IMR-90 (cell line): ENCODE measurements around the gene TFAP2B. TPM values are rescaled to one million over a fixed set of nuclear protein-coding genes. Genes with fewer than 3 reads are reported as not detected.

ENCODE experiments used
- ATAC-seq: fragments of 200-7000 bp; cut with Tn5 transposase; 2 replicates; pipeline ENCODE4 v1.9.1; 2020; ENCODE audit warnings: low read depth, mild to moderate bottlenecking, moderate library complexity
- BruUV-seq: library from RNA; stranded (reverse); fragments of 400-500 nt; replicated peaks from 2 replicates; lab custom pipeline; 2021; lab: Mats Ljungman, UMichigan
- CTCF ChIA-PET: fragments of 300-600 bp; formaldehyde crosslinking; extraction: SDS; loops from one replicate; lab custom pipeline; 2021; ENCODE audit warnings: antibody characterized with exemption; lab: Yijun Ruan, JAX
- POLR2A ChIA-PET: fragments of 300-600 bp; sonication (Branson Sonifier 250); formaldehyde crosslinking; loops from one replicate; lab custom pipeline; 2022; ENCODE audit warnings: antibody characterized with exemption; ENCODE audit not compliant: unreplicated experiment; lab: Charles Lee
- DNase-seq: peaks from one replicate; pipeline ENCODE4 v3.0.0; 2013
- H2AFZ ChIP-seq: replicated peaks from 2 replicates; pipeline ENCODE3; 2013; ENCODE audit warnings: low read length, mild to moderate bottlenecking; ENCODE audit not compliant: poor library complexity
- H2AK5ac ChIP-seq: 2 replicates; pipeline ENCODE4 v1.6.1; 2013; ENCODE audit warnings: low read depth, low read length, inconsistent platforms
- H2AK9ac ChIP-seq: replicated peaks from 2 replicates; pipeline ENCODE3; 2013; ENCODE audit warnings: mild to moderate bottlenecking, low read depth, low read length, moderate library complexity; ENCODE audit not compliant: poor library complexity
- H2BK120ac ChIP-seq: 2 replicates; pipeline ENCODE4 v1.6.1; 2013; ENCODE audit warnings: low read depth, low read length, inconsistent platforms
- H2BK15ac ChIP-seq: 3 replicates; pipeline ENCODE4 v1.6.1; 2013; ENCODE audit warnings: low read depth, low read length, inconsistent platforms
- H2BK20ac ChIP-seq: 2 replicates; pipeline ENCODE4 v1.6.1; 2013; ENCODE audit warnings: low read depth, mild to moderate bottlenecking, inconsistent platforms, low read length, moderate library complexity
- H2BK5ac ChIP-seq: 2 replicates; pipeline ENCODE4 v1.6.1; 2013; ENCODE audit warnings: mild to moderate bottlenecking, low read depth, low read length, inconsistent platforms; ENCODE audit not compliant: poor library complexity, severe bottlenecking
- H3K14ac ChIP-seq: replicated peaks from 2 replicates; pipeline ENCODE4 v1.6.1; 2013; ENCODE audit warnings: low read depth, low read length, inconsistent platforms
- H3K18ac ChIP-seq: 2 replicates; pipeline ENCODE4 v1.6.1; 2013; ENCODE audit warnings: low read depth, low read length, control low read depth
- H3K23ac ChIP-seq: 2 replicates; pipeline ENCODE4 v1.6.1; 2013; ENCODE audit warnings: low read depth, low read length, inconsistent platforms
- H3K27ac ChIP-seq: 2 replicates; pipeline ENCODE4 v1.5.1; 2013; ENCODE audit warnings: mild to moderate bottlenecking, control low read depth, low read length; ENCODE audit not compliant: insufficient read depth
- H3K27me3 ChIP-seq: 2 replicates; pipeline ENCODE4 v1.6.1; 2013; ENCODE audit warnings: low read length; ENCODE audit not compliant: control insufficient read depth, insufficient read depth
- H3K36me3 ChIP-seq: 2 replicates; pipeline ENCODE4 v1.6.1; 2013; ENCODE audit warnings: low read length, mixed read lengths; ENCODE audit not compliant: control insufficient read depth, insufficient read depth
- H3K4ac ChIP-seq: 2 replicates; pipeline ENCODE4 v1.6.1; 2013; ENCODE audit warnings: low read depth, low read length, inconsistent platforms
- H3K4me1 ChIP-seq: 2 replicates; pipeline ENCODE4 v1.6.1; 2013; ENCODE audit warnings: low read length, mixed read lengths; ENCODE audit not compliant: control insufficient read depth, insufficient read depth
- H3K4me2 ChIP-seq: 2 replicates; pipeline ENCODE4 v1.6.1; 2013; ENCODE audit warnings: low read depth, mild to moderate bottlenecking, control low read depth, low read length, moderate library complexity
- H3K4me3 ChIP-seq: 2 replicates; pipeline ENCODE4 v1.5.1; 2013; ENCODE audit warnings: low read depth, mild to moderate bottlenecking, control low read depth, low read length, moderate library complexity; ENCODE audit not compliant: insufficient read depth
- H3K56ac ChIP-seq: 2 replicates; pipeline ENCODE4 v1.6.1; 2013; ENCODE audit warnings: low read length, inconsistent platforms; ENCODE audit not compliant: insufficient read depth; ENCODE audit errors: extremely low read depth
- H3K79me1 ChIP-seq, 2 experiments: 2 replicates each; pipeline ENCODE4 v1.6.1; 2013; ENCODE audit warnings: low read length in 2 of 2, inconsistent platforms in 1 of 2, low read depth in 1 of 2
- H3K9ac ChIP-seq: 2 replicates; pipeline ENCODE4 v1.6.1; 2013; ENCODE audit warnings: low read depth, low read length, control low read depth
- H3K9me1 ChIP-seq: 2 replicates; pipeline ENCODE4 v1.6.1; 2013; ENCODE audit warnings: low read length, inconsistent platforms; ENCODE audit not compliant: insufficient read depth
- H3K9me3 ChIP-seq: 2 replicates; pipeline ENCODE4 v1.6.1; 2013; ENCODE audit warnings: low read length; ENCODE audit not compliant: control insufficient read depth, insufficient read depth
- H4K20me1 ChIP-seq: 2 replicates; pipeline ENCODE4 v1.6.1; 2013; ENCODE audit warnings: low read length, inconsistent platforms; ENCODE audit not compliant: insufficient read depth
- H4K5ac ChIP-seq: 2 replicates; pipeline ENCODE4 v1.6.1; 2013; ENCODE audit warnings: mild to moderate bottlenecking, low read depth, low read length, control low read depth
- H4K8ac ChIP-seq, 2 experiments: 2 replicates each; pipeline ENCODE4 v1.6.1; 2013; ENCODE audit warnings: low read depth in 2 of 2, low read length in 2 of 2, control low read depth in 1 of 2, inconsistent platforms in 1 of 2
- H4K91ac ChIP-seq: 2 replicates; pipeline ENCODE4 v1.6.1; 2013; ENCODE audit warnings: low read depth, low read length, inconsistent platforms; ENCODE audit not compliant: insufficient read depth
- WGBS, 2 experiments: methylation state at CpG; one replicate each; pipeline versions ENCODE4 v1.1.5 to v1.1.7; 2013; ENCODE audit warnings: missing lambda C conversion rate in 2 of 2; ENCODE audit not compliant: insufficient read length in 1 of 2; ENCODE audit errors: extremely low coverage in 2 of 2; 5-methylcytosine and 5-hydroxymethylcytosine counted together
- dilution Hi-C: fragments of 300-500 bp; cut with HindIII; formaldehyde crosslinking; loops from one replicate; pipeline ENCODE4 v1.14.3; 2018; ENCODE audit warnings: low sequenced_read_pairs; ENCODE audit not compliant: unreplicated experiment
- in situ Hi-C: fragments of 300-500 bp; cut with MboI; formaldehyde crosslinking; loops from 3 replicates; pipeline ENCODE4 v1.14.3; 2019; ENCODE audit warnings: low sequenced_read_pairs, inconsistent platforms, mixed read lengths
- intact Hi-C: fragments of 100-400 bp; cut with micrococcal nuclease; formaldehyde crosslinking; loops from 2 replicates; pipeline ENCODE4 v1.10.0; 2022
- polyA plus RNA-seq, 3 experiments: library from polyadenylated mRNA; depleted of rRNA; stranded (reverse); fragments of >200 nt; gene quantifications; 2 replicates each; pipeline ENCODE4 v1.2.3, GENCODE V29; 2012; ENCODE audit warnings: low replicate concordance in 1 of 3
- total RNA-seq: library from RNA; depleted of rRNA; stranded (reverse); fragments of >200 nt; gene quantifications from 2 replicates; pipeline ENCODE4 v1.2.3, GENCODE V29; 2012
- TF ChIP-seq, protein P1 (sequence below): fragments of 150-350 bp; IDR thresholded peaks from 2 replicates; pipeline ENCODE4 v1.6.1; 2016; ENCODE audit warnings: low read depth, mild to moderate bottlenecking, low read length, moderate library complexity, borderline replicate concordance

TFAP2B gene
- total and polyA plus RNA-seq, 2 of the 4 experiments (the other 2 are of a cell fraction) = not detected

DNA sequence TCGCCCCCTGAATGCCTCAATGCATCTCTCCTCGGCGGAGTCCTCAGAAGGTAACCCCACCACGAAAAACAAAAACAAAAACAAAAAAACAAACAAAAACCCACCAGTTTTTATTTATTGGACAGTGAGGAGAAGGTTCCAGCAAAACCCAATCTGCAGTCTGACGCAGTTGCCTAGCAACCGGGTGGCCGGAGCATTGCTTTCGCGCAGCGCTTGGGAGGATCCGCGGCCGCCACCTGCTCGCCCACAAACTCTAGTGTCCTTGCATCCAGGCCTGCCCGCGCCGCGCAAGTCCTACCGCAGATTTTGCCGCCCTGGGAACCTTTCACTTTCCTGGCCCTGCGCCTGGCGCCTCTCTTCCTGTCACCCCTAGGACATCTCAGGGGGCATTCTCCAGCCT is 17.6 kb downstream of the TFAP2B start:
- no peaks in the 10 kb centered on the region for H3K4me1 ChIP-seq
- no peak overlapping the region for H2BK120ac ChIP-seq
- no peaks in the 10 kb centered on the region for H3K79me1 ChIP-seq
- in situ Hi-C loops (no loop called here), dilution Hi-C loops (no loop called here), intact Hi-C loops (no loop called here)
- H3K9me1 ChIP-seq = no peaks in the 10 kb centered on the region
- BruUV-seq = no TSS peak
- H4K5ac ChIP-seq = no peak overlapping the region
- no peak overlapping the region for H2BK5ac ChIP-seq
- H2AK5ac ChIP-seq = no peak overlapping the region
- TF ChIP-seq, protein P1, sequence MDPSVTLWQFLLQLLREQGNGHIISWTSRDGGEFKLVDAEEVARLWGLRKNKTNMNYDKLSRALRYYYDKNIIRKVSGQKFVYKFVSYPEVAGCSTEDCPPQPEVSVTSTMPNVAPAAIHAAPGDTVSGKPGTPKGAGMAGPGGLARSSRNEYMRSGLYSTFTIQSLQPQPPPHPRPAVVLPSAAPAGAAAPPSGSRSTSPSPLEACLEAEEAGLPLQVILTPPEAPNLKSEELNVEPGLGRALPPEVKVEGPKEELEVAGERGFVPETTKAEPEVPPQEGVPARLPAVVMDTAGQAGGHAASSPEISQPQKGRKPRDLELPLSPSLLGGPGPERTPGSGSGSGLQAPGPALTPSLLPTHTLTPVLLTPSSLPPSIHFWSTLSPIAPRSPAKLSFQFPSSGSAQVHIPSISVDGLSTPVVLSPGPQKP = no peak
- H3K18ac ChIP-seq = no peak overlapping the region
- H4K91ac ChIP-seq = no peak overlapping the region
- H2AK9ac ChIP-seq = no peak overlapping the region
- H3K4me2 ChIP-seq = no peak overlapping the region
- H2BK20ac ChIP-seq = no peak overlapping the region
- H3K9ac ChIP-seq = no peak overlapping the region
- ChIA-PET CTCF (no interaction called here), POLR2A (no interaction called here)
- H3K56ac ChIP-seq = no peak overlapping the region
- H3K4me3 ChIP-seq = no peak overlapping the region
- H4K20me1 ChIP-seq = no peaks in the 10 kb centered on the region
- DNase-seq = no peak
- no peak overlapping the region for H2BK15ac ChIP-seq
- H4K8ac ChIP-seq = no peak overlapping the region
- H3K14ac ChIP-seq = no peak overlapping the region
- H2AFZ ChIP-seq = no peak overlapping the region
- H3K23ac ChIP-seq = no peak overlapping the region
- H3K4ac ChIP-seq = no peak overlapping the region
- no peak for ATAC-seq
- H3K36me3 ChIP-seq = no peaks in the 10 kb centered on the region
- no peak overlapping the region for H3K27ac ChIP-seq
- no peaks in the 10 kb centered on the region for H3K9me3 ChIP-seq
- peaks cover 12% of the 10 kb centered on the region for H3K27me3 ChIP-seq
- 0% methylated on average over 6 of the region's 22 CpGs; no CpG with 5 or more reads in 1 of the 2 experiments for WGBS, 2 experiments
